GM11168 (cell line): ENCODE results near the gene FBXL22.

Experiments
- in situ Hi-C: fragments of 300-500 bp; cut with MboI; formaldehyde crosslinking; loops from one replicate; pipeline ENCODE4 v1.12.0; 2022; ENCODE audit warnings: low sequenced_read_pairs; ENCODE audit not compliant: unreplicated experiment

The FBXL22 gene

GRCh38 chr15:63588826-63589225 lies 8.4 kb upstream of the FBXL22 start:
- in situ Hi-C loops: loop anchor here (25.0 kb wide), 1 partner anchor 302 kb away; the partner anchor contains the start of gene APH1B

DNA sequence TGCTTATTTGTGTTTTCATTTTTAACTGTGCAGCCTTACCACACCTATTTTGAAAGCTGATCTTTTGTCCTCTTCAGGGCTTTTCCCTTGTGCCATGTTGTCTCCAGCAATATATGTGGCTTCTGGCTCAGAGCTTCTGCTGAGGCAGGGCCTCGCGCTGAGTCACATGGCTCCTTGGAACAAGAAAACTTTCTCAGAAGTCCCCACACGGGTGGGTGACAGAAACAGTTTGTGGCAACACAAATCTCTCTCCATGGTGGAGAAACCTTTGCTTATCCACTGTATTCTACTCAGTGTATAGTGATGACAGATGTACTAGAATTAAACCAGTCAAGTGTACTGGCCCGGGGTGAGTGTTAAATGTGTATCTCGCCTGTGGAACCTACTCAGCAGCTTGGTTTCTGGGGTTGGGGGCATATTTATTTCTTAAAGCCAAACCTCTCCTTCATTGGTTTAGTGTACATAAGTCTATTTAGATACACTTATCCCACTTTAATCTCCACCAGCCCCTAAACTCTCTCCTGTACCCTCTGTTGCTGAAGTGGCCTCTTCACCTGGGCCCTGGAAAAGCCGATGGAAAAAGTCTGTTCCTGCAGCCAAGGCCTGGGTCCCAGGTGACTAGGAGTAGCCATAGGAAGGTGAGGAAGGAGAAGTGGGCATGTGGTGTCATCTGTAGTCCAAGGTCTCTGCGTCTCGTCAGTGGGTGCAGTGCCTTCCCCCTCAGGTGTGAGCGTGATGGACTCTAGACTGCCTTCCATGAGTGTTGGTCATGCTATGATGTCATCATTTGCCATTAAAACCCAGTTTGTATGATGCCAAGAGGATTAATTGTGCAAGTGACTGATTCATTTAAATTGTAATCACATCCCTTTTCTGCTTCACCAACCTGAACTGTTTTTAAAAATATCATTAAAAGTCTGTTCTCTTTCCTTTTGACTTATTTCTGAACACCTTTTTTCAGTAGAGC lies 3.2 kb upstream of the FBXL22 start:
- in situ Hi-C loops: loop anchor here (25.0 kb wide), 1 partner anchor 307 kb away; the partner anchor contains the start of gene APH1B

- in situ Hi-C loops: loop anchor here (25.0 kb wide), 1 partner anchor 308 kb away; the partner anchor contains the start of gene APH1B
Observed at GRCh38 chr15:63595065-63595464, 2.1 kb upstream of the FBXL22 start.

DNA sequence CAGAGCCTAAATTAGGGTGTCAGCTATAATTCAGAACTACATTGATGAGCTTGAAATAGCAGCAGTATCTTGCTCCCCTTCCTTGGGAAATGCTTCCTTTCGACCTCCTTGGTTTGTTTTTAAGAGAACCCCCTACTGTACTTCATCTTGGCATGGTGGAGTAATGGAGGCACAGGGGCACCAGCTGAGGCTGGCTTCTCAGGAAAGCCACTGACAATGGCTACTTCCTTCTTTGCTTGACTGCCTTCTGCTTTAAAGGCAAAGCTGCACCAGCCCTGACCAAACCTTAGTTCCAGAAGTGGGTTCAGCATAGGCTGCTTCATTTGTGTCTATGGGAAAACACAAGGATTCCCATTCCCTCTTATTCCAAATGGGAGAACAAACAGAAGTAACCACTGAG lies 1.5 kb upstream of the FBXL22 start:
- in situ Hi-C loops: loop anchor here (25.0 kb wide), 1 partner anchor 308 kb away; the partner anchor contains the start of gene APH1B

- in situ Hi-C loops: loop anchor here (25.0 kb wide), 1 partner anchor 309 kb away; the partner anchor contains the start of gene APH1B
Observed at GRCh38 chr15:63596676-63597037, 530 bp upstream of the FBXL22 start.

DNA sequence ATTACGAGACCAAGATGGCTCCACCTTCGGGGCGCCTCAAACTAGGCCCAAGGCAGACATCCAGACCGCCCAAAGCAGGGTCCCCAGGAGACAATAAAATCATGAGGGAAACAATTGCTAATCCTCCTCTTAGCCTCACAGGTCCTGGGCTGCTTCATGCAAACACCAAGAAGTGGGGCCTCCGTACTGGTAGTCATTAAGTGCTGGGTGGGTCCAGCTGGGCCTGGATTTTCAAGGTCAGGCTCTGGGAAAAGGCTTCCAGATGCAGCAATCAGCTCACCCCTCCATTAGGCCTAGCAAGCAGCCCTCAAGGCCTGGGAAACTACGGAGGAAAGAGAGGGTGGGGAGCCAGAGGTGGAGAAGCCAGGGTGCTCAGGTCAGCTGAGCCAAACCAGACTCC lies 634 bp downstream of the FBXL22 start:
- in situ Hi-C loops: loop anchor here (25.0 kb wide), 1 partner anchor 311 kb away; the partner anchor contains the start of gene APH1B

DNA sequence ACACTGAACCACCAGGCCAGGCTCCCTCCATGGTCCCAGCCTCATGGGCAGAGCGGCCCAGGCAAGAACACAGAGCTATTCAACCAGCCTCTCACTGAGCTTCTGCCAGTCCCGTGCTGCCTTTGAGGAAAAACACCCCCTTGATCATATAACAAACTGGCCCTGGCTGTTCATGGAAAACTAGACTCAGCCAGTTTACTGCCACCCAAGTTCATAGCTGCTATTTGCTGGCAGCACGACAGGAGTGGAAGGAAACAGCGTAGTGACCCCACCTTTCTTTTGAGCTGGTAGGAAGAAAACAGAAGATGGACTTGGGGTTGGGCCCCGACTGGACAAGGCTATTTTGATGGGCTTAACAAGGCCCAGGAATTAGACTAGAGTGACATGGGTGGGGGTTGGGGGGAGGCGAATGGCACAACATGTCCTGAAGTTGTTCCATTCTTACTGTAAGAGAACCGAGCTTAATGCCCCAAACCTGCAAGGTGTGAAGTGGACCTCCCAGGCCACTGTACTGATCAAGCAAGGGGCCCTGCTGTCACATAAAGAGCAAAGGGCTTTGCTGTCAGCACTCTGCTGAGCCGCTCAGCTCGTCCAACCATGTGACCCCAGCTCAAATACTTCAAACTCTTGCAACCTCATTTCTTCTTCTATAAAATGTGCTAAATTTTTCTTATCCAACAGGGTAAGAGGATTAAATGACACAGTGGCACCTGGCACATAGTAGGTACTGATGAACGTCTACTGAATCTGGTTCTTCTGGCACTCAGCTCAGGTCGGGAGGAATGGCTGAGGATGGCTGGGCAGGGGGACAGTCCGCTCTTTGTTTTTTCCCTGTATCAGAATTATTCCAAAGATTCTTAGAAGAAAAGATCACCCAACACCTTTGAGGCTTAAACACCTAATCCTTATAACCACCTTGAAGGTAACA lies 1.6 kb downstream of the FBXL22 start:
- in situ Hi-C loops: loop anchor here (25.0 kb wide), 1 partner anchor 311 kb away; the partner anchor contains the start of gene APH1B

GRCh38 chr15:63599401-63600000 lies 2.3 kb downstream of the FBXL22 start:
- in situ Hi-C loops: loop anchor here (25.0 kb wide), 1 partner anchor 312 kb away; the partner anchor contains the start of gene APH1B

GRCh38 chr15:63600001-63600615 lies 2.9 kb downstream of the FBXL22 start:
- in situ Hi-C loops: loop anchor here (25.0 kb wide), 1 partner anchor 462 kb away; no protein-coding TSS in a partner anchor

- in situ Hi-C loops: loop anchor here (25.0 kb wide), 1 partner anchor 462 kb away; no protein-coding TSS in a partner anchor
Observed at GRCh38 chr15:63600616-63601025, 3.4 kb downstream of the FBXL22 start.

- in situ Hi-C loops: loop anchor here (25.0 kb wide), 1 partner anchor 461 kb away; no protein-coding TSS in a partner anchor
Observed at GRCh38 chr15:63601026-63601703, 4.0 kb downstream of the FBXL22 start.

- in situ Hi-C loops: loop anchor here (25.0 kb wide), 1 partner anchor 461 kb away; no protein-coding TSS in a partner anchor
Observed at GRCh38 chr15:63601704-63602185, 4.6 kb downstream of the FBXL22 start.

GRCh38 chr15:63602595-63602994 lies 5.4 kb downstream of the FBXL22 start:
- in situ Hi-C loops: loop anchor here (25.0 kb wide), 1 partner anchor 460 kb away; no protein-coding TSS in a partner anchor

GRCh38 chr15:63603516-63603915 lies 6.3 kb downstream of the FBXL22 start:
- in situ Hi-C loops: loop anchor here (25.0 kb wide), 1 partner anchor 459 kb away; no protein-coding TSS in a partner anchor

DNA sequence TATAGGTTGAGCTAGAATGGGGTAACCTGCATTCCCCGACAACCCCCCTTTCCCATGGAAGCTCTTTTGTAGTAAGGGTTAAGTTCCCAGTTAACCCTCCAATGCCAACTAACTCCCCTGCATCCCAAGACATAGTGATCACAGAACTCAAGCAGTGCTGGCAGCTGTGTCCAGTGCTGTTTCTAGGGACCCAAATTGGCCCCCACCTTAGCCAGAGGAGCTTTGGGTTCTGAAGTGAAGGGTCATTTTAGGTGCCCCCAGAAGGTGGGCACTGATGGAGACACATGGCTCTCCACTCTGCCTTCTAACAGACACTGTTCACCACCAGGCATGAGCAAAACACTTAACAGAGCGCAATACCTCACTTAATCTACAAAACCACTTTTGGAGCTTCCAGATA lies 7.1 kb downstream of the FBXL22 start:
- in situ Hi-C loops: loop anchor here (25.0 kb wide), 1 partner anchor 458 kb away; no protein-coding TSS in a partner anchor

GRCh38 chr15:63605036-63605435 lies 7.8 kb downstream of the FBXL22 start:
- in situ Hi-C loops: loop anchor here (25.0 kb wide), 1 partner anchor 457 kb away; no protein-coding TSS in a partner anchor

DNA sequence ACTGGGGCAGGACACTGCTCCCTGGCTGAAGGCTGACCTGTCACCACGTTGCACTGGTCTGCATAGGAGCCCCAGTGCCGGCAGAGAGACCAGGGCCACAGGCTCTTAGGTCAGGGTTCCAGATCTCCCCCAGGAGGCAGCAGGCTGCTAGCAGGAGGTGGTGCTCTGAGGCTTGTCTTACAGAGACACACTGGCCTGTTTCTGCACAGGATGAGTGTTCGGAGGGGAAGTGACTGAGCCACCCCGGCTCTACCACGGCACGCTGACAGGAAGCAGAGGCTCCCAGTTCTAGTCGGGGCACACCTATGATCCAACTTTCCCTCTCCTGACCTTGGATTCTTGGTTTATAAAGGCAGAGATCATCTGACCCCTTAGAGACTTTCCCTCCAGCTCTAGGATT lies 8.6 kb downstream of the FBXL22 start:
- in situ Hi-C loops: loop anchor here (25.0 kb wide), 1 partner anchor 456 kb away; no protein-coding TSS in a partner anchor

DNA sequence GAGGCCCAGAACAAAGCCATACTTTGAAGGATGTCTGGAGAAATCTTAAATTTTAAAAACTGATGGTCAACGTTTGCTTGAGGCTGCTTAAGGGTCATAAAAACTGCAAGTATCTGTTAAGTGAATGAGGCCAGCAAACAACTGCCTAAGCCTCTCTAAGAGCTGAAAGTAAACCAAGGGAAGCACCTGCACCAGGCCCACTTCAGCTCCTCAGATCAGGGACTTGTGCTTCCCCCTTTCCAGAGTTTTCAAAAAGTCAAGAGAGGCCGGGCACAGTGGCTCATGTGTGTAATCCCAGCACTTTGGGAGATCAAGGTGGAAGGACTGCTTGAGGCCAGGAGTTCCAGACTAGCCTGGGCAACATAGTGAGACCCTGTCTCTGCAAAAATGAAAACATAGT lies 9.1 kb downstream of the FBXL22 start:
- in situ Hi-C loops: loop anchor here (25.0 kb wide), 1 partner anchor 456 kb away; no protein-coding TSS in a partner anchor
